ENCODE measurements around the gene TDRD9.

TDRD9 gene

GRCh38 chr14:104094056-104094708 is 165.9 kb downstream of the TDRD9 start:
- no peak for DNase-seq

GRCh38 chr14:104094709-104095425 is 166.6 kb downstream of the TDRD9 start:
- DNase-seq, result peak; percentile 92

GRCh38 chr14:104095426-104096310 is 167.4 kb downstream of the TDRD9 start:
- no peak for DNase-seq

GRCh38 chr14:104096318-104096717 is 168.1 kb downstream of the TDRD9 start:
- DNase-seq, result no peak

GRCh38 chr14:104096751-104097700 is 168.8 kb downstream of the TDRD9 start:
- DNase-seq, result no peak

GRCh38 chr14:104098272-104099095 is 170.2 kb downstream of the TDRD9 start:
- DNase-seq, result no peak

- no peak for DNase-seq
Observed at GRCh38 chr14:104099096-104100041, 171.1 kb downstream of the TDRD9 start.

- no peak for DNase-seq
Observed at GRCh38 chr14:104100171-104101085, 172.2 kb downstream of the TDRD9 start.

GRCh38 chr14:104101086-104101621 is 172.9 kb downstream of the TDRD9 start:
- no peak for DNase-seq

- no peak for DNase-seq
Observed at GRCh38 chr14:104101651-104102281, 173.5 kb downstream of the TDRD9 start.

Data from 8988T (cell line).